Subcutaneous adipose tissue (tissue), 4 donors: ENCODE results near the gene ACO1. TPM values are rescaled to one million over a fixed set of nuclear protein-coding genes. Genes with fewer than 3 reads are reported as not detected.

Source experiments
- total RNA-seq, 4 donors: library from RNA; depleted of rRNA; stranded (reverse); fragments of >200 nt; gene quantifications; one replicate each; pipeline ENCODE4 v1.1.0, GENCODE V29; 2016
- TF ChIP-seq, protein P1 (sequence below): fragments of 450-650 bp; IDR thresholded peaks from one replicate; pipeline ENCODE4 v1.5.1; 2016; ENCODE audit warnings: low read depth, mild to moderate bottlenecking, control low read depth, antibody characterized with exemption, moderate library complexity

ACO1 gene
- total RNA-seq, 4 donors from 2014 or later, result 108 to 271 (median 183) TPM

DNA sequence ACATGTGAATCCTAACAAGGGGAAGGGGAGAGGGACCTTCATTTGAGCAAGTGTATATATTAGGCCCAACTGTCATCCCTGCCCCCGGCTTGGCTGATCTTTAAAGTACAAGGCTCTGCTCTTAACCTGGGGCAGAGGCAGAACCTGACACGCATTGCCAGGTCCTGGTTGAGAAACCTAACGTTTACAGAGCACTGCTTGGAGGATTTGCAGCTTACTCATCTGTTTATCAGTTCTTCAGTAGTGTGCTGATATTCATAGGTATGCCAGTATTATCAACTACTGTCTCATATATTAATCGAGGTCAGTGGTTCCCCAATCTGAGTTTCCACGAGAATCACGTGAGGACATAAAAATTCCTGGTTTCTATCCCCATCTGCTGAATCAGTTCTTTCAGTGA, 50.4 kb downstream of the ACO1 start:
- TF ChIP-seq, protein P1, sequence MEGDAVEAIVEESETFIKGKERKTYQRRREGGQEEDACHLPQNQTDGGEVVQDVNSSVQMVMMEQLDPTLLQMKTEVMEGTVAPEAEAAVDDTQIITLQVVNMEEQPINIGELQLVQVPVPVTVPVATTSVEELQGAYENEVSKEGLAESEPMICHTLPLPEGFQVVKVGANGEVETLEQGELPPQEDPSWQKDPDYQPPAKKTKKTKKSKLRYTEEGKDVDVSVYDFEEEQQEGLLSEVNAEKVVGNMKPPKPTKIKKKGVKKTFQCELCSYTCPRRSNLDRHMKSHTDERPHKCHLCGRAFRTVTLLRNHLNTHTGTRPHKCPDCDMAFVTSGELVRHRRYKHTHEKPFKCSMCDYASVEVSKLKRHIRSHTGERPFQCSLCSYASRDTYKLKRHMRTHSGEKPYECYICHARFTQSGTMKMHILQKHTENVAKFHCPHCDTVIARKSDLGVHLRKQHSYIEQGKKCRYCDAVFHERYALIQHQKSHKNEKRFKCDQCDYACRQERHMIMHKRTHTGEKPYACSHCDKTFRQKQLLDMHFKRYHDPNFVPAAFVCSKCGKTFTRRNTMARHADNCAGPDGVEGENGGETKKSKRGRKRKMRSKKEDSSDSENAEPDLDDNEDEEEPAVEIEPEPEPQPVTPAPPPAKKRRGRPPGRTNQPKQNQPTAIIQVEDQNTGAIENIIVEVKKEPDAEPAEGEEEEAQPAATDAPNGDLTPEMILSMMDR, result no peak

GRCh38 chr9:32441678-32442077, 57.2 kb downstream of the ACO1 start:
- TF ChIP-seq, protein P1, result no peak

DNA sequence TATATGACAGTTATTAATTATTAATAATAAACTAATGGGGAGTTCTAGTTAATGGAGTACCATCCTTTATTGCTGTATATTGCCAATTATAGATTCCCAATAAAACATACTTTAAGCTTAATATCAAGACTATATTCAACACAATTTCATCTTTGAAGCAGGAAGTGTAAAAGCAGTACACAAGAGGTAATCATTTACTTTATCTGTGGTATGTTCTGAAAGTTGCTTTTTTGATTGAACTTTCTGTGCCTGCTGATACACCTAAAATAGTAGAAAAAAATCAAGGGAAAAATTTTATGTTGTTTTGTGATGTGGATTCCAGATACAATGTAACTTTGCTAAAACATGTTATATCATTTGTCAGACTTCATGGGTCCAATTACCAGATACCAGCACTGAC, 58.0 kb downstream of the ACO1 start:
- TF ChIP-seq, protein P1, result no peak

- TF ChIP-seq, protein P1, result no peak
Measured at GRCh38 chr9:32449969-32450368, 65.5 kb downstream of the ACO1 start.

GRCh38 chr9:32454280-32454679, 69.8 kb downstream of the ACO1 start:
- TF ChIP-seq, protein P1, result no peak

- TF ChIP-seq, protein P1, result no peak
Measured at GRCh38 chr9:32455738-32456137, 71.3 kb downstream of the ACO1 start.

DNA sequence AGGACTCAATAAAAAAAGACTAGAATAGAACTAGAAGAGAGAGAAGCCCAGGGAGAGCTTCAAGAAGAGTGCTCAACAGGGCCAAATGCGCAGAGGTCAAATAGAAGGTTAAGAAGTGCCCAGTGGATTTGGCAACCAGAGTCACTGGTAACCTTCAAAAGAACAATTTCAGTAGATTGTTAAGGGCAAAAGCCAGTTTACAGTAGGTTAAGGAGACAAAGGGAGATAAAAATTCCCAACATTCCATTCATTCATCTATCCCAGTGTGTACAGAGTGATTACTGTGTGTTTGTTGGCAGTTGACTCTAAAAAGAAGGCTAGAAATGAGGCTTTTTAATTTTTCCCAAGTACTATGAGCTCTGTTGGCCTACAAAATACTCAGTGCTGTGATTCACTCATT, 72.1 kb downstream of the ACO1 start:
- TF ChIP-seq, protein P1, result no peak
